ENCODE data around the gene CWC27.

The CWC27 gene

GRCh38 chr5:64792469-64792868, 23.7 kb downstream of the CWC27 start:
- H4K91ac ChIP-seq (ENCODE audit: low read length), result no peak overlapping the region

GRCh38 chr5:64794053-64794770, 25.5 kb downstream of the CWC27 start:
- Histone ChIP-seq H4K8ac (ENCODE audit: low read length) (no peak overlapping the region), H2BK15ac (ENCODE audit: low read depth, poor library complexity, severe bottlenecking) (no peak overlapping the region), H3K18ac (ENCODE audit: low read depth in 1 of 2, low read length in 2 of 2) (no peak overlapping the region), H3K4me1 (ENCODE audit: control insufficient read depth, insufficient read depth, low read depth, low read length) (no peaks in the 10 kb centered on the region), H3K27ac (ENCODE audit: low read length, poor library complexity, severe bottlenecking) (no peak overlapping the region), H4K91ac (ENCODE audit: low read length) (no peak overlapping the region), H2BK5ac (ENCODE audit: low read depth, low read length, poor library complexity, severe bottlenecking) (no peak overlapping the region), H3K27me3 (ENCODE audit: control insufficient read depth in 1 of 2, insufficient read depth in 1 of 2, low read length in 2 of 2) (no peaks in the 10 kb centered on the region), H3K9ac (ENCODE audit: low read length) (no peak overlapping the region), H3K4ac (ENCODE audit: low read depth in 1 of 2, low read length in 2 of 2) (no peak overlapping the region), H3K4me3 (ENCODE audit: insufficient read depth in 1 of 2, low read depth in 1 of 2, low read length in 2 of 2) (no peak overlapping the region), H3K14ac (ENCODE audit: low read length in 2 of 2) (no peak overlapping the region), H3K36me3 (ENCODE audit: control insufficient read depth in 1 of 2, insufficient read depth in 2 of 2, low read depth in 1 of 2, low read length in 2 of 2) (peaks cover 0 to 30% of the 10 kb centered on the region in 2 experiments), H2BK120ac (ENCODE audit: low read depth, low read length) (no peak overlapping the region), H3K9me3 (ENCODE audit: control insufficient read depth, low read length) (no peaks in the 10 kb centered on the region), H2AK5ac (ENCODE audit: low read length, severe bottlenecking) (no peak overlapping the region), H2AFZ (ENCODE audit: low read depth, low read length) (no peak overlapping the region), H3K23ac (ENCODE audit: low read length in 2 of 2) (no peak overlapping the region), H3K4me2 (ENCODE audit: low read length, poor library complexity, severe bottlenecking) (no peak overlapping the region), H2BK12ac (ENCODE audit: low read length in 2 of 2) (no peak overlapping the region), H3K79me1 (replicated peaks; ENCODE audit: low read length, poor library complexity, severe bottlenecking) (peaks cover 1% of the 10 kb centered on the region)
- no peak for DNase-seq
- 97% methylated on average over 2 of the region's 3 CpGs for WGBS

More at GRCh38 chr5:64792469-64792868, 23.7 kb downstream of the CWC27 start:
- no peak overlapping the region for H2BK120ac ChIP-seq (ENCODE audit: low read depth, low read length)
- H3K27ac ChIP-seq (ENCODE audit: low read length, poor library complexity, severe bottlenecking), result no peak overlapping the region
- H3K14ac ChIP-seq (ENCODE audit: low read length in 2 of 2), result no peak overlapping the region
- no peak overlapping the region for H4K8ac ChIP-seq (ENCODE audit: low read length)
- peaks cover 0 to 24% of the 10 kb centered on the region in 2 experiments for H3K36me3 ChIP-seq (ENCODE audit: control insufficient read depth in 1 of 2, insufficient read depth in 2 of 2, low read depth in 1 of 2, low read length in 2 of 2)
- no peaks in the 10 kb centered on the region for H3K9me3 ChIP-seq (ENCODE audit: control insufficient read depth, low read length)
- no peaks in the 10 kb centered on the region for H3K4me1 ChIP-seq (ENCODE audit: control insufficient read depth, insufficient read depth, low read depth, low read length)
- DNase-seq, result no peak
- no peak overlapping the region for H2BK15ac ChIP-seq (ENCODE audit: low read depth, poor library complexity, severe bottlenecking)
- H3K79me1 ChIP-seq (replicated peaks; ENCODE audit: low read length, poor library complexity, severe bottlenecking), result no peaks in the 10 kb centered on the region
- no peaks in the 10 kb centered on the region for H3K27me3 ChIP-seq (ENCODE audit: control insufficient read depth in 1 of 2, insufficient read depth in 1 of 2, low read length in 2 of 2)
- no peak overlapping the region for H2BK5ac ChIP-seq (ENCODE audit: low read depth, low read length, poor library complexity, severe bottlenecking)
- no peak overlapping the region for H3K4ac ChIP-seq (ENCODE audit: low read depth in 1 of 2, low read length in 2 of 2)
- no peak overlapping the region for H2BK12ac ChIP-seq (ENCODE audit: low read length in 2 of 2)
- no peak overlapping the region for H2AK5ac ChIP-seq (ENCODE audit: low read length, severe bottlenecking)
- H3K4me3 ChIP-seq (ENCODE audit: insufficient read depth in 1 of 2, low read depth in 1 of 2, low read length in 2 of 2), result no peak overlapping the region
- no peak overlapping the region for H3K9ac ChIP-seq (ENCODE audit: low read length)
- H3K4me2 ChIP-seq (ENCODE audit: low read length, poor library complexity, severe bottlenecking), result no peak overlapping the region
- no peak overlapping the region for H3K23ac ChIP-seq (ENCODE audit: low read length in 2 of 2)
- H3K18ac ChIP-seq (ENCODE audit: low read depth in 1 of 2, low read length in 2 of 2), result no peak overlapping the region
- no peak overlapping the region for H2AFZ ChIP-seq (ENCODE audit: low read depth, low read length)

GRCh38 chr5:64796301-64796700, 27.6 kb downstream of the CWC27 start:
- H3K4ac ChIP-seq (ENCODE audit: low read depth in 1 of 2, low read length in 2 of 2), result no peak overlapping the region
- no peaks in the 10 kb centered on the region for H3K27me3 ChIP-seq (ENCODE audit: control insufficient read depth in 1 of 2, insufficient read depth in 1 of 2, low read length in 2 of 2)
- no peak for DNase-seq
- H2BK120ac ChIP-seq (ENCODE audit: low read depth, low read length), result no peak overlapping the region
- H3K4me3 ChIP-seq (ENCODE audit: insufficient read depth in 1 of 2, low read depth in 1 of 2, low read length in 2 of 2), result no peak overlapping the region
- no peaks in the 10 kb centered on the region for H3K9me3 ChIP-seq (ENCODE audit: control insufficient read depth, low read length)
- no peak overlapping the region for H2BK12ac ChIP-seq (ENCODE audit: low read length in 2 of 2)
- H2BK15ac ChIP-seq (ENCODE audit: low read depth, poor library complexity, severe bottlenecking), result no peak overlapping the region
- H3K9ac ChIP-seq (ENCODE audit: low read length), result no peak overlapping the region
- no peak overlapping the region for H3K23ac ChIP-seq (ENCODE audit: low read length in 2 of 2)
- H4K91ac ChIP-seq (ENCODE audit: low read length), result no peak overlapping the region
- H2AFZ ChIP-seq (ENCODE audit: low read depth, low read length), result no peak overlapping the region
- H3K36me3 ChIP-seq (ENCODE audit: control insufficient read depth in 1 of 2, insufficient read depth in 2 of 2, low read depth in 1 of 2, low read length in 2 of 2), result peaks cover 0 to 35% of the 10 kb centered on the region in 2 experiments
- H3K4me2 ChIP-seq (ENCODE audit: low read length, poor library complexity, severe bottlenecking), result no peak overlapping the region
- H3K79me1 ChIP-seq (replicated peaks; ENCODE audit: low read length, poor library complexity, severe bottlenecking), result peaks cover 1% of the 10 kb centered on the region
- H2BK5ac ChIP-seq (ENCODE audit: low read depth, low read length, poor library complexity, severe bottlenecking), result no peak overlapping the region
- no peak overlapping the region for H3K27ac ChIP-seq (ENCODE audit: low read length, poor library complexity, severe bottlenecking)
- no peak overlapping the region for H2AK5ac ChIP-seq (ENCODE audit: low read length, severe bottlenecking)
- no peaks in the 10 kb centered on the region for H3K4me1 ChIP-seq (ENCODE audit: control insufficient read depth, insufficient read depth, low read depth, low read length)
- H3K14ac ChIP-seq (ENCODE audit: low read length in 2 of 2), result no peak overlapping the region
- H4K8ac ChIP-seq (ENCODE audit: low read length), result no peak overlapping the region
- H3K18ac ChIP-seq (ENCODE audit: low read depth in 1 of 2, low read length in 2 of 2), result no peak overlapping the region

GRCh38 chr5:64800926-64801325, 32.2 kb downstream of the CWC27 start:
- Histone ChIP-seq H3K4me1 (ENCODE audit: control insufficient read depth, insufficient read depth, low read depth, low read length) (no peaks in the 10 kb centered on the region), H3K14ac (ENCODE audit: low read length in 2 of 2) (no peak overlapping the region), H3K23ac (ENCODE audit: low read length in 2 of 2) (no peak overlapping the region), H2BK5ac (ENCODE audit: low read depth, low read length, poor library complexity, severe bottlenecking) (no peak overlapping the region), H3K79me1 (replicated peaks; ENCODE audit: low read length, poor library complexity, severe bottlenecking) (peaks cover 1% of the 10 kb centered on the region), H4K91ac (ENCODE audit: low read length) (no peak overlapping the region), H2BK12ac (ENCODE audit: low read length in 2 of 2) (no peak overlapping the region), H2AFZ (ENCODE audit: low read depth, low read length) (no peak overlapping the region), H3K4me2 (ENCODE audit: low read length, poor library complexity, severe bottlenecking) (no peak overlapping the region), H3K18ac (ENCODE audit: low read depth in 1 of 2, low read length in 2 of 2) (no peak overlapping the region), H3K27me3 (ENCODE audit: control insufficient read depth in 1 of 2, insufficient read depth in 1 of 2, low read length in 2 of 2) (no peaks in the 10 kb centered on the region), H2BK15ac (ENCODE audit: low read depth, poor library complexity, severe bottlenecking) (no peak overlapping the region), H2AK5ac (ENCODE audit: low read length, severe bottlenecking) (no peak overlapping the region), H3K4ac (ENCODE audit: low read depth in 1 of 2, low read length in 2 of 2) (no peak overlapping the region), H3K36me3 (ENCODE audit: control insufficient read depth in 1 of 2, insufficient read depth in 2 of 2, low read depth in 1 of 2, low read length in 2 of 2) (peaks cover 0 to 50% of the 10 kb centered on the region in 2 experiments), H3K4me3 (ENCODE audit: insufficient read depth in 1 of 2, low read depth in 1 of 2, low read length in 2 of 2) (no peak overlapping the region), H2BK120ac (ENCODE audit: low read depth, low read length) (no peak overlapping the region), H3K27ac (ENCODE audit: low read length, poor library complexity, severe bottlenecking) (no peak overlapping the region), H3K9me3 (ENCODE audit: control insufficient read depth, low read length) (no peaks in the 10 kb centered on the region), H4K8ac (ENCODE audit: low read length) (no peak overlapping the region), H3K9ac (ENCODE audit: low read length) (no peak overlapping the region)
- DNase-seq, result no peak
- no CpG with 5 or more reads among the region's 2 CpGs for WGBS

All from mesenchymal stem cell (in vitro differentiated cells and primary cell).